GM13977 (cell line): ENCODE results near the gene SLC6A13.

Source experiments
- DNase-seq: peaks from one replicate; pipeline ENCODE4 v3.0.0; 2012; ENCODE audit warnings: low spot score
- CTCF ChIP-seq: IDR thresholded peaks from 2 replicates; pipeline ENCODE4 v1.5.1; 2012; ENCODE audit warnings: mild to moderate bottlenecking, control low read depth; ENCODE audit not compliant: insufficient read depth; ENCODE audit errors: extremely low read depth, missing control alignments
- in situ Hi-C: fragments of 300-500 bp; cut with MboI; formaldehyde crosslinking; loops from one replicate; pipeline ENCODE4 v1.12.0; 2022; ENCODE audit warnings: low sequenced_read_pairs, low pct_unique_long_range_greater_than_20kb, mixed read lengths, inconsistent platforms; ENCODE audit not compliant: unreplicated experiment

The SLC6A13 gene

GRCh38 chr12:256225-256624 lies 6.4 kb downstream of the SLC6A13 start:
- in situ Hi-C loops = no loop called here
- no peak for TF ChIP-seq CTCF
- DNase-seq = no peak

GRCh38 chr12:254912-255311 lies 7.7 kb downstream of the SLC6A13 start:
- in situ Hi-C loops = no loop called here
- no peak for TF ChIP-seq CTCF

GRCh38 chr12:254039-254438 lies 8.6 kb downstream of the SLC6A13 start:
- TF ChIP-seq CTCF = no peak
- no peak for DNase-seq
- in situ Hi-C loops = no loop called here

More at GRCh38 chr12:254912-255311, 7.7 kb downstream of the SLC6A13 start:
- no peak for DNase-seq

GRCh38 chr12:253116-253831 lies 9.4 kb downstream of the SLC6A13 start:
- no peak for DNase-seq
- no peak for TF ChIP-seq CTCF
- in situ Hi-C loops = no loop called here

GRCh38 chr12:252636-253035 lies 10.0 kb downstream of the SLC6A13 start:
- in situ Hi-C loops = no loop called here
- TF ChIP-seq CTCF = no peak
- DNase-seq = no peak

GRCh38 chr12:247271-247670 lies 15.4 kb downstream of the SLC6A13 start:
- in situ Hi-C loops = no loop called here

More at GRCh38 chr12:247271-247670, 15.4 kb downstream of the SLC6A13 start:
- no peak for TF ChIP-seq CTCF
- no peak for DNase-seq
